ENCODE results near the gene USP24. TPM values are rescaled to one million over a fixed set of nuclear protein-coding genes. Genes with fewer than 3 reads are reported as not detected.

The USP24 gene
- total RNA-seq, 1 donor from 2014 or later, result 30.8 TPM

GRCh38 chr1:55155522-55155921 lies 59.6 kb downstream of the USP24 start:
- no peaks in the 10 kb centered on the region for H4K20me1 ChIP-seq (ENCODE audit: insufficient read depth, low read length)
- no peaks in the 10 kb centered on the region for H3K36me3 Mint-ChIP-seq (ENCODE audit: low read depth, unreplicated experiment)
- no peak overlapping the region for H3K4me3 ChIP-seq (ENCODE audit: insufficient read depth, low read depth, low read length)
- no peak overlapping the region for H3K9ac ChIP-seq (ENCODE audit: low read length)
- FAIRE-seq, result no peak
- no peak overlapping the region for H3K27ac ChIP-seq (ENCODE audit: low read depth, low read length)
- H3K4me1 ChIP-seq (ENCODE audit: insufficient read depth, low read length), result no peaks in the 10 kb centered on the region
- H2AFZ ChIP-seq (ENCODE audit: low read depth, low read length), result no peak overlapping the region
- no peaks in the 10 kb centered on the region for H3K27me3 ChIP-seq (ENCODE audit: insufficient read depth, low read length)
- no peak overlapping the region for H3K4me2 ChIP-seq (ENCODE audit: low read length)
- no peaks in the 10 kb centered on the region for H3K9me3 ChIP-seq (ENCODE audit: insufficient read depth, low read depth, low read length)
- peak; percentile 12 for DNase-seq (ENCODE audit: low read depth)
- H3K4me1 Mint-ChIP-seq (ENCODE audit: low read depth, unreplicated experiment), result peaks cover 13% of the 10 kb centered on the region
- H3K4me3 Mint-ChIP-seq (ENCODE audit: unreplicated experiment), result no peak overlapping the region
- H3K27ac Mint-ChIP-seq (ENCODE audit: unreplicated experiment), result no peak overlapping the region
- peaks cover 22% of the 10 kb centered on the region for H3K36me3 ChIP-seq (ENCODE audit: insufficient read depth, low read length)
- no peaks in the 10 kb centered on the region for H3K27me3 Mint-ChIP-seq (ENCODE audit: low read depth, unreplicated experiment)
- no peaks in the 10 kb centered on the region for H3K9me3 Mint-ChIP-seq (ENCODE audit: unreplicated experiment)
- no peak for TF ChIP-seq EZH2 (IDR thresholded peaks at IDR 0.05; ENCODE audit: insufficient read depth, low read length)
- TF ChIP-seq, protein P1, sequence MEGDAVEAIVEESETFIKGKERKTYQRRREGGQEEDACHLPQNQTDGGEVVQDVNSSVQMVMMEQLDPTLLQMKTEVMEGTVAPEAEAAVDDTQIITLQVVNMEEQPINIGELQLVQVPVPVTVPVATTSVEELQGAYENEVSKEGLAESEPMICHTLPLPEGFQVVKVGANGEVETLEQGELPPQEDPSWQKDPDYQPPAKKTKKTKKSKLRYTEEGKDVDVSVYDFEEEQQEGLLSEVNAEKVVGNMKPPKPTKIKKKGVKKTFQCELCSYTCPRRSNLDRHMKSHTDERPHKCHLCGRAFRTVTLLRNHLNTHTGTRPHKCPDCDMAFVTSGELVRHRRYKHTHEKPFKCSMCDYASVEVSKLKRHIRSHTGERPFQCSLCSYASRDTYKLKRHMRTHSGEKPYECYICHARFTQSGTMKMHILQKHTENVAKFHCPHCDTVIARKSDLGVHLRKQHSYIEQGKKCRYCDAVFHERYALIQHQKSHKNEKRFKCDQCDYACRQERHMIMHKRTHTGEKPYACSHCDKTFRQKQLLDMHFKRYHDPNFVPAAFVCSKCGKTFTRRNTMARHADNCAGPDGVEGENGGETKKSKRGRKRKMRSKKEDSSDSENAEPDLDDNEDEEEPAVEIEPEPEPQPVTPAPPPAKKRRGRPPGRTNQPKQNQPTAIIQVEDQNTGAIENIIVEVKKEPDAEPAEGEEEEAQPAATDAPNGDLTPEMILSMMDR (IDR thresholded peaks at IDR 0.05; ENCODE audit: insufficient read depth, low read depth, low read length), result no peak
- no peaks in the 10 kb centered on the region for H3K79me2 ChIP-seq (ENCODE audit: insufficient read depth, low read length)

DNA sequence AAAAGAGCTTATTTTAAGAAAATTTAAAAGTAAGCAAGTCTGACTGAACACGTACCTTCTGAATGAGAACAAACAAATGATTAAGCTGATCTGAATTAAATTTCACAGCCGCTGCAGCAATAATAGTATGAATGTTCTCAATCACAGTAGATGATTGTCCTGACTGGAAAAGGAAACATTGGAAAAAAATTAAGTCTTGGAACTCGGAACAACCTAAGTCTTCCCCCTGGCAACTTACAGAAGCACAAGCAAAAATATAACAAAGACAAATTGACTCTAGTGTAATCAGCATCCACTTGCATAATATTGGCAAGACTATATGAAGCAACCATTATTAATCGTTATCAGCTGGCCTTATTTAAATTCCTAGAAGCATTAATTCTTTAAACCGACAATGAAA lies 60.5 kb downstream of the USP24 start:
- no peaks in the 10 kb centered on the region for H3K4me1 ChIP-seq (ENCODE audit: insufficient read depth, low read length)
- DNase-seq (ENCODE audit: low read depth) (no peak), FAIRE-seq (no peak)
- H3K9me3 Mint-ChIP-seq (ENCODE audit: unreplicated experiment), result no peaks in the 10 kb centered on the region
- no peak overlapping the region for H3K4me2 ChIP-seq (ENCODE audit: low read length)
- no peak overlapping the region for H3K27ac ChIP-seq (ENCODE audit: low read depth, low read length)
- H3K36me3 ChIP-seq (ENCODE audit: insufficient read depth, low read length), result peaks cover 22% of the 10 kb centered on the region
- H3K9me3 ChIP-seq (ENCODE audit: insufficient read depth, low read depth, low read length), result no peaks in the 10 kb centered on the region
- no peaks in the 10 kb centered on the region for H3K79me2 ChIP-seq (ENCODE audit: insufficient read depth, low read length)
- no peak overlapping the region for H3K4me3 ChIP-seq (ENCODE audit: insufficient read depth, low read depth, low read length)
- no peaks in the 10 kb centered on the region for H3K27me3 ChIP-seq (ENCODE audit: insufficient read depth, low read length)
- TF ChIP-seq, protein P1 (IDR thresholded peaks at IDR 0.05; ENCODE audit: insufficient read depth, low read depth, low read length), result no peak
- no peak for TF ChIP-seq EZH2 (IDR thresholded peaks at IDR 0.05; ENCODE audit: insufficient read depth, low read length)
- no peak overlapping the region for H3K27ac Mint-ChIP-seq (ENCODE audit: unreplicated experiment)
- H3K4me3 Mint-ChIP-seq (ENCODE audit: unreplicated experiment), result no peak overlapping the region
- H3K9ac ChIP-seq (ENCODE audit: low read length), result no peak overlapping the region
- peaks cover 13% of the 10 kb centered on the region for H3K4me1 Mint-ChIP-seq (ENCODE audit: low read depth, unreplicated experiment)
- no peak overlapping the region for H2AFZ ChIP-seq (ENCODE audit: low read depth, low read length)
- H4K20me1 ChIP-seq (ENCODE audit: insufficient read depth, low read length), result no peaks in the 10 kb centered on the region
- no peaks in the 10 kb centered on the region for H3K27me3 Mint-ChIP-seq (ENCODE audit: low read depth, unreplicated experiment)
- H3K36me3 Mint-ChIP-seq (ENCODE audit: low read depth, unreplicated experiment), result no peaks in the 10 kb centered on the region

DNA sequence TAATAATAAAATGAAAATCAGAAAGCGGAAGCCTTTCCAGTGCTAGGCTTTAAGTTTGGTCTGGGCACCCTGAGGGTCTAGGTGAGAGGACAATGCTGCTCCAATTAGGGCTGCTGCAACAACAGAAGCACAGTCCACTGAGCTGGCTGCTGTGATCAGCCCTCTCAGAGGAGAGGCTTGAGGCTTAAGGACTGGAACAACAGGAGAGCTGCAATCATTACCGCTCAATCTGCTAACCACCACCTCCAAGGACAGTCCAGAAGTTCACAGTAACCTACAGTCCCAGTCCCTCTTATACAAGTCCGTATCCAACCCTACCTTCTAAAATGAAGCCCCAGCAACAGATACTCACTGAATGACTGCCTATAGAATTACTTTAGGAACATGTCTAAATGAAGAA lies 62.1 kb downstream of the USP24 start:
- H3K36me3 ChIP-seq (ENCODE audit: insufficient read depth, low read length), result peaks cover 20% of the 10 kb centered on the region
- no peak for TF ChIP-seq EZH2 (IDR thresholded peaks at IDR 0.05; ENCODE audit: insufficient read depth, low read length)
- TF ChIP-seq, protein P1 (IDR thresholded peaks at IDR 0.05; ENCODE audit: insufficient read depth, low read depth, low read length), result no peak
- H3K9me3 ChIP-seq (ENCODE audit: insufficient read depth, low read depth, low read length), result no peaks in the 10 kb centered on the region
- H3K27ac Mint-ChIP-seq (ENCODE audit: unreplicated experiment), result no peak overlapping the region
- no peaks in the 10 kb centered on the region for H3K27me3 Mint-ChIP-seq (ENCODE audit: low read depth, unreplicated experiment)
- H3K36me3 Mint-ChIP-seq (ENCODE audit: low read depth, unreplicated experiment), result no peaks in the 10 kb centered on the region
- FAIRE-seq (no peak), DNase-seq (ENCODE audit: low read depth) (no peak)
- no peak overlapping the region for H3K27ac ChIP-seq (ENCODE audit: low read depth, low read length)
- no peak overlapping the region for H3K4me2 ChIP-seq (ENCODE audit: low read length)
- no peak overlapping the region for H3K9ac ChIP-seq (ENCODE audit: low read length)
- H3K4me3 Mint-ChIP-seq (ENCODE audit: unreplicated experiment), result no peak overlapping the region
- H3K4me3 ChIP-seq (ENCODE audit: insufficient read depth, low read depth, low read length), result no peak overlapping the region
- no peaks in the 10 kb centered on the region for H3K79me2 ChIP-seq (ENCODE audit: insufficient read depth, low read length)
- H3K27me3 ChIP-seq (ENCODE audit: insufficient read depth, low read length), result no peaks in the 10 kb centered on the region
- H2AFZ ChIP-seq (ENCODE audit: low read depth, low read length), result no peak overlapping the region
- H3K4me1 ChIP-seq (ENCODE audit: insufficient read depth, low read length), result no peaks in the 10 kb centered on the region
- H3K9me3 Mint-ChIP-seq (ENCODE audit: unreplicated experiment), result no peaks in the 10 kb centered on the region
- no peaks in the 10 kb centered on the region for H4K20me1 ChIP-seq (ENCODE audit: insufficient read depth, low read length)
- peaks cover 13% of the 10 kb centered on the region for H3K4me1 Mint-ChIP-seq (ENCODE audit: low read depth, unreplicated experiment)

Measured in astrocyte (in vitro differentiated cells and primary cell).